ENCODE results near the gene ARL15. TPM values are rescaled to one million over a fixed set of nuclear protein-coding genes. Genes with fewer than 3 reads are reported as not detected.
A peak's percentile ranks its signal among the peaks of the same experiment; 100 is the strongest.
"Not testable (repeated sequence)": the region's sequence is repeated elsewhere in the genome, so short reads cannot be mapped to it uniquely, and the experiment has no call there.

Gene ARL15
- polyA plus RNA-seq, 1 donor, result 24.7 TPM

DNA sequence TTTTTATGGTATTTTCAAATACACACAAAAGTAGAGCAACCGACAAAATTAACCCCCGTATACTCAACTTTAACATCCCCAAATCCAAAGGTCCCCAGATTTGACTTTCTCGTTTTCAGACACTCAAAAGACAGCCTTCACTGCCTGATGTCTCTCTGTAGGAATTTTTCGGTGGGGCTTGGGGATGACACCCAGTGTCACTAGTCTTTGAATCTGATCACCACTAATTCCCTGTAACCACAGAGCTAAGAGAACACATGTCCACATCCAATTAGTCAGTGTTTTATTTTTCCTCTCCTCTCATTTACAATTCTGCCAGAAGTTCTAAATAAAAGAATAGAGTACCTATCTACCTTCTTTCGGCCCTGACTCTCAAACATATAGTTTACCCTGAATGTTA is 324.6 kb downstream of the ARL15 start:
- DNase-seq (ENCODE audit: low read depth), result no peak

DNA sequence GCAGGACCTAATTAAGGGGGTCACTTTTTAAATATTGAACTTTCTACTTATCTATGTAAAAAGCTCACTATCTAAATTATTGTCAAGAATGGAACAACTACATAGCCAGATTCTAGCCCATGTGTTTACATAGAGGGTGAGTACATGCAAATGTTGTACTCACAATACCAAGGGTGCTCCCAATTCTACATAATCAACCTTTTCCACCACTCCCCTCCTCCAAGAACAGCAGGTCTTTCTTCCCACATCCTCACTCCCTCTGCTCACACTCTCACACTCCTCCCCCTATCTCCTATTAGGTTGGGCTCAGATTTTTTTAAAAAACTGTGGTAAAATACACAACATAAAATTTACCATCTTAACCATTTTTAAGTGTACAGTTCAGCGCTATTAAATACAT is 325.4 kb downstream of the ARL15 start:
- DNase-seq (ENCODE audit: low read depth), result no peak

DNA sequence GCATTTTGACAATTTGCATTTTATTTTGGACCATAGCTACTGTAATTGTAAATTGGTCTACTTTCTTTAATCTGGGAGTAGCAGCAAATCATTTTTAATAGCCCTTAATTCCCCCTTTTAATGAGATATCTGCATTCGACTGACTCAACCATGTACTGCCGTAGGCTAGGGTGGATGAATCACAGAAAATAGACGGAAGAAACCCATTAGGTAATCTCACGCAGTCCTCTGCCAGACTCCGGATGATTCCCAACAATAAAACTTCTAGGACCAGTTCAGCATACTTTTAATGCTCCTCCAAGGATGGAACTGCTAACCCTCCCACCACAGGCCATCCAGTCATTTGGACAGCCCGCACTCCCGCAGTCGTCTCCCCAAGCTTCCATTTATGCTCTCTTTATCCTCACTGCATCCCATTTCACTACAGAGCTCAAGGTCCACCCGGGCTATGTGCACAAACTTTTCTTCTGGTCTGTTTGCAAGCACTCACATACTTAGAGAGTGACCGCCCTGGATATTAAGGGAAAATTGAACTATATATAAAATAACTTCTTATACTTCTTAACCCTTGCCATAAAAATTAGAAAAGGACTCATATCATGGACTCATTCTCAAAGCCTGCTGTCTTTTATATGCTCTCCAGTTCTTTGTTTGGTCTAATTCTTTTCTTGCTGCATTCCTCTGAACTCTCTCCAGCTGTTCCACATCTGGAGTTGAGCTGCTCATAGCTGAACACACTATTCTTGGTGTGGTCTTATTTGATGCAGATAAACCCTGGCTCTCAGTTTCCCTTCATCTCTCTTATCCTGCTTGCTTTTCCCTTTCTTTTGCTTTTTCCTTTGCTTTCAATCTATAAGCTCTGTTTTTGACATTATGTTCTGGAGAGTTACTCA is 326.6 kb downstream of the ARL15 start:
- DNase-seq (ENCODE audit: low read depth), result no peak

DNA sequence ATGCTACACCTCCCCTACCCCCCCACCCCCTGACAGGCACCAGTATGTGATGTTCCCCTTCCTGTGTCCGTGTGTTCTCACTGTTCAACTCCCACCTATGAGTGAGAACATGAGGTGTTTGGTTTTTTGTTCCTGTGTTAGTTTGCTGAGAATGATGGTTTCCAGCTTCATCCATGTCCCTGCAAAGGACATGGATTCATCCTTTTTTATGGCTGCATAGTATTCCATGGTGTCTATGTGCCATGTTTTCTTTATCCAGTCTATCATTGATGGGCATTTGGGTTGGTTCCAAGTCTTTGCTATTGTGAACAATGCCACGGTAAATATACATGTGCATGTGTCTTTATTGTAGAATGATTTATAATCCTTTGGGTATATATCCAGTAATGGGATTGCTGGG is 328.1 kb downstream of the ARL15 start:
- DNase-seq (ENCODE audit: low read depth), result not testable (repeated sequence)

GRCh38 chr5:53980061-53980460 is 330.3 kb downstream of the ARL15 start:
- DNase-seq (ENCODE audit: low read depth), result no peak

DNA sequence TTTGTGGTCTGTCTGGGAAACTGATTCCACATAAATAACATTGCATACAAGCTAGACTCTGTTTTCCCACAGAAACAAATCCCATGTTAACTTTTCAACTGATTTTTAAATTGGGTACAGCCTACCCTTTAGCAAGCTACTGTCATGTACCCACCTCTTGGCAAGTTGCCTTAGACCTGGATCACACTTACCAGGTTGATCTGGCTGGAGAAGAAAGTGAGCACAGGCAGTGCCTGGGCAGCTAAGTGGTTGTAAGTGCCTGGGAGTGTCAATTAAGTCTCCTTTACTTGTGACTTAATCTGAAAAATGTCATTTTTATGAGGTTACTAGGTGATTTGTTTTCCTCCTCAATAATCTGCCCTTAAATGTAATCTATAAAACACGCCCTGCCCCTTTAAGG is 336.4 kb downstream of the ARL15 start:
- DNase-seq (ENCODE audit: low read depth), result no peak

DNA sequence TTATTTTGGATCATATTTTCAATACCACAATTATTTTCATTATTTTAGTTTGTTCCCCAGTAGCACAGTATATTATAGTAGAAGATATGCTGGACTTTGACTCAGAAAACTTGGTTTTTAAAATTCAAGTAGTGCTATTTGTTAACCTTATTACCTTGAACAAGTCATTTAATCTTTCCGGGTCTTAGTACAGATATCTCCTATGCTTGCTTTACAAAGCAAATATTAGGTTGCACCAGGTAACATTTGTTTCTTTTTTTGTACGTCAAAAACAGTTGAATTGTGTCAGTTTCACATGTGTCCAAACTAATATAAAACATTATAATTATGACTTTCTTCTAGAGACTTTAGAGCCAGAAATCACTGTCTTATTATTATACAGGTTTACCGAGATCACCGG is 338.1 kb downstream of the ARL15 start:
- no peak for DNase-seq (ENCODE audit: low read depth)

DNA sequence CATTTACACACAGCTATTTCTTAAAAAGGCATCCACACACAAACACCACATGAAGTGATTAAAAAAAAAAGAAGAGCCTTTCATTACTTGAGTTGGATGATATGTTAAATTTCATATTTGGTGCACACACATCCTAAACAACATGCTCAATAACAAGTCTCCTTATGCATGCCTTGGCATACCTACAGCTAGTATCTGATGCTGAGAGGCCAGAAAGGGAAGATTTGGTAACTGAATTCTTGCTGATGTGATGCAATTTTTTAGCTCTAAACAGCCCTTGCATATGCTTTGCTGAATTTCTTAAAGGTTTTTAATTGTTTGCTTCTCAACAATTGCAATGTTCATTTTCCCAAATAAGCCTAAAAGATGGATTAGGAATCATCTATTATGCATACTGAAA is 338.8 kb downstream of the ARL15 start:
- DNase-seq (ENCODE audit: low read depth), result peak; percentile 60

DNA sequence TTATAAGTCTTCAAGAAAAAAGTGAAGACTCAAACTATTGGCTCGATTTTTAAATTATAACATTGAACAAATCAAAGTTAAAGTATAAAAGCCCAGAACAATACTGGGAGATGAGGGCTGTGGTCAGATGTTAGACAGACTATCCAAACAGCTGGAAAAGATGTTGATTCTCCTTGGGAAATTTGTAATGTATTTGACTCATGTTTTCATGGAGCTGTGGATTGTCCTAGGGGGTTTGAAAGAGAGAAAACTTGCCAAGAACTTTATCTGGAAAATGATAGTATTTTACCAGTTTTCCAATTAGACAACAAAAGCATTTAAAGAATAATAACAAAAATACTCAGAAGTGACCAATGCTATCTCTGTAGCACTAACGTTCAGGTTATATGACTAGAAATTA is 339.2 kb downstream of the ARL15 start:
- DNase-seq (ENCODE audit: low read depth), result peak; percentile 71

GRCh38 chr5:53970475-53970874 is 339.9 kb downstream of the ARL15 start:
- no peak for DNase-seq (ENCODE audit: low read depth)

GRCh38 chr5:53969176-53969730 is 341.1 kb downstream of the ARL15 start:
- DNase-seq (ENCODE audit: low read depth), result no peak

DNA sequence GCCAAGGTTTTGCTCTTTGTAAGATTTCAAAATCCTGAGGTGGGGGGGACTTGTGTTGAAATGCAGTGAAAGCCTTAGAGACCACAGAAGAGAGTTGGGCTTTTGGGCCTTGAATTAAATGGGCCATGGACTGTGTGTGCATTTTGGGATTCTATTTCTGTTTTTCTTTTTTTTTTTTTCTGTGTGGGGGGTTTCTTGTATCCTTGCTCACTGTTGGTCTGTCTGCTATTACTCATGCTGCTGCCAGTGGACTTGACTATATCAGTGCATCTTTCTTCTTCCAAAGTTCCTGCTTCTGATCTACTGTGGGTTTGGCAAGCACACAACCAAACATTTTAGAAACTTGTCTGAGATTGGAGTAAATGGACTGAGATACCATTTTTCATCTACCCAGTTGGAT is 344.9 kb downstream of the ARL15 start:
- no peak for DNase-seq (ENCODE audit: low read depth)

DNA sequence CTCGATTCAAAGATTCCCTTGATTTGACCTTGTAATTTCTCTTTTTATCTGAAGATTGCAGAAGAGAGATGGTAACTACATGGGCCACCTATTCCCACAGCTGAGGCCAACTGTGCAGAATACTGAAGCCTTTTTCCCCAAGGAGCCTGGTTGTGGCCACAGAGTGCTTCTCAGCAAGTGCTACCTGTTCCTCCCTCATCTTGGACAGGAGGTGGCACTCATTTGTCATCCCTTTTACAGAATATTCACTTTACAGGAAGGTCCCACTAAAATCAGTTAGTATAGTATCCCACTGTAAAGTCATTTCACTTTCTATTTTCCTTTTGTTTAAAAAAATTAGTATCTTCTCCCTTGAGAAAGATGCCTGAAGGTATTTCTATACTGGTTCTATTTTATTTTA is 346.4 kb downstream of the ARL15 start:
- DNase-seq (ENCODE audit: low read depth), result no peak

DNA sequence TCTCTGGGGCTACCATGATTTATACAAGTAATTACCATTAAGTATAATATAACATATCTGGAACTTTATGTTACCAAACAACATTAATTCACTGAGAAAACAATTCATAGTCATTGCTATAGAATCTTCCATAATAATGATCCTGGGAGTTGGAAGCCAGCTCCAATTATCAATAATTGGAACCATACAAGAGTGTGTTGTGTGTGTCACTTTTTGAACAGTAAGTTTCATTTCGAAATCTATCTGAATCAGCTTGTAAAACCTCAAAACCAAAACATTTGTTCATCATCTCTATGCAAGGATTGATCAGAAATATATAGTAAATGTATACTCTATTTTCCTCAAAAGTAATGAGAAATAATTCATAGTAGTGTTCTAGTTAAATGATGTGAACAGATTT is 348.1 kb downstream of the ARL15 start:
- DNase-seq (ENCODE audit: low read depth), result no peak

DNA sequence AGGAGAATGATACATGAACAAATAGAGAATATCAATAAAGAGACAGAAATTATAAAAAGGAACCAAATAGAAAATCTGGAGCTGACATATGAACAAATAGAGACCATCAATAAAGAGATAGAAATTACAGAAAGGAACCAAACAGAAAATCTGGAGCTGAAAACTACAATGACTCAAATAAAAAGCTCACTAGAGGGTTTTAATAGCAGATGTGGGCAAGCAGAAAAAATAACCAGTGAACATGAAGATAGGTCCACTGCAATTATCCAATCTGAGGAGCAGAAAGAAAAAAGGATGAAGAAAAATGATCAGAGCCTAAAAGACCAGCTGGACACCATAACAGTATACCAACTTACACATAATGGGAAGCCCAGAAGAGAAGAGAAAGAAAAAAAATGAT is 353.7 kb downstream of the ARL15 start:
- DNase-seq (ENCODE audit: low read depth), result no peak

- no peak for DNase-seq (ENCODE audit: low read depth)
Observed at GRCh38 chr5:53956196-53956595, 354.2 kb downstream of the ARL15 start.

DNA sequence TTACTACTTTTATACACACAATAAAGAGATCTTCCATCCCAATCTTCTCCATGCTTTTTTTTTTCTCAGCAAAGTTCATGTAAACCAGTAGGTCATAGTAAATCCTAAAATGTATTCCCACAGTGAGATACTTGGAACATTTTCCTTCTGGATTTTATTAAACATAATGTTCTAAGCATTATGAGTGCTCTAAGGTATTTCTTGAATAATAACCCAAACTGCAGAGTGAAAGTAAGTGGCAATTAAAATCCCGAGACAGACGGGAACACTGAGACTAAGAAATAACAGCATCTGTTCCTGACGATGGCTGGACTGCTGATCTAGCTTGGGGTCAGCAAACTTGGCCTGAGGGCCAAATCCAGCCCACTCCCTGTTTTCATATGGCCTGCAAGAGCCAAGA is 359.8 kb downstream of the ARL15 start:
- no peak for DNase-seq (ENCODE audit: low read depth)

DNA sequence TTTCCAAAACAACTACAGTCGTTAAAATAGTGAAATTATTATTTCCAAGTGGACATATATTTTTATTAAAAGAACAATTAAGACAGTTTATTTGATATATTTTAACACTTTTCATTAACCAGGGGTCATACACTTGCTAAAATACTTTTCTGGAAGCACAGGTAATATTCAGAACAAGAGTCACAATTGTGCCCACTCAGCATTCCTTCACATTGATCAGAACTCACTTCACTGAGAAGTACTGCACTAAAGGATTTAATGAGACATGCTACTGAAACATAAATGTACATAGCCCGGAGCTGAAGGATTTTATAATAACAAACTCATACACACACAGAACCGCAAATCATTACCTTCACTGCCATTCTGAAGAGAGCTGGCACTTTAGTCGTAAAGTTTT is 361.8 kb downstream of the ARL15 start:
- DNase-seq (ENCODE audit: low read depth), result no peak

DNA sequence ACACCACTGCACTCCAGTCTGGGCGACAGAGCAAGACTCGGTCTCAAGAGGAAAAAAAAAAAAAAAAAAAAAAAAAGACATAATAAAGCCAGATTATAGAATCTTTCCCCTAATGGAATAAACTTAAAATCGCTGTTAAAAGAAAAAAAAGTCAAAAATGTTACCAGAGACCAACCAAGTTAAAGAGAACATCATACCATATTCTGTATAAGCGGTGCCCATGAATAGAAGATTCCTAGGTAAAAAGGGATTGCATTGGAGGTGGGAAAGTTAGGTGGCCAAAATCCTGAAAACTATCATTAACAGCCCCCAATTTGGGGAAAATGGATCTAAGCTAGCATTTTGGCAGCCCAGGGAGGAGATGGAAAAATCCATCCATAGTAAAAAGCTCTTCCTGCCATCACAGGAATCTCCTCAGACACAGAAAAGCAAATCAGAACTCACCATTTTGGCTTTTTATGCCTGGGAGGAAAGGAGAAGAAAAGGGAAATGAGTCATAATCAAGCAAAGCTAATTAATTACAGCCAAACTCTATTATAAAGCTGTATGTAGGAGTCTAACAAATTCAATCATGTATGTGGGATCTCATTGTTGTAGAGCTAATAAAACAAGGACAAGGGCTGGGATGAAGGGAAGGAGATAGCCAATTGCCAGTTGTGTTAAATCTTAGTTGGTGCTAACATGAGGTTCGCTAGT is 363.8 kb downstream of the ARL15 start:
- no peak for DNase-seq (ENCODE audit: low read depth)

DNA sequence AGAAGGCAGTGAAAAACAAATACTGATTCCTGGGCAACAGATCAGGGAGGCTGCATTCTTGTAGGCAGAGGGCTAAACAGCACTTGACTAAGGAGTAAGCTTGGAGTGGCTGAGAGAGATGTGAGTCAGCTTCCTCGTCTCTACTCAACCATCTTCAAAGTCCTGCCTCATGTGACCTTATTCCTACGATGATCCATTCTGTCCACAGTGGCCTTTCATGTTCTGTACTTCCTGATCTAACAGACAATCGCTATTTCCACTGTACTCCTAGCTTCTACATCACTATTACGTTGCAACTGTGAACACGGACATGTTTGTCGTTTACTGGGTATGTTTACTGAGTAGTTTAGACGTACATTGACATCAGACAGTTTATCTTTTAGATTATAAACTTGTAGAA is 365.4 kb downstream of the ARL15 start:
- no peak for DNase-seq (ENCODE audit: low read depth)

DNA sequence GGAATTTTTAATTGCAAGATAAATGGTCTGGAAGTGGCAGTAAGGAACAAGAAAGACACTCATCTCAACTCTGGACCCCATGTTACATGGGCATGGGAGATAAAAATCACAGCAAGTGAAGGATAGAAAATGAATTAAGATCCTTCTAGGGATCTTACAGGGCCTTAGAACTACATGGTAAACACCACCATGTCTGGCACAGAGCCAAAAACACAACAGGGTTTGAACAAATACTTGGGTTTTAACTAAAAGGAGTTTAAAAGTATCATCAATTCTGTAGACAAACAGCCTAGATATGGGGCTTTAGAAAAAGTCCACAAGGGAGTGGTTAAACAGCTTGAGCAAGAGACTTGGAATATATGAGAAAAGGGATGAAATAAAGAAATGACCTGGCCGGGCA is 366.4 kb downstream of the ARL15 start:
- no peak for DNase-seq (ENCODE audit: low read depth)

- peak; percentile 39 for DNase-seq (ENCODE audit: low read depth)
Observed at GRCh38 chr5:53942724-53943123, 367.6 kb downstream of the ARL15 start.

DNA sequence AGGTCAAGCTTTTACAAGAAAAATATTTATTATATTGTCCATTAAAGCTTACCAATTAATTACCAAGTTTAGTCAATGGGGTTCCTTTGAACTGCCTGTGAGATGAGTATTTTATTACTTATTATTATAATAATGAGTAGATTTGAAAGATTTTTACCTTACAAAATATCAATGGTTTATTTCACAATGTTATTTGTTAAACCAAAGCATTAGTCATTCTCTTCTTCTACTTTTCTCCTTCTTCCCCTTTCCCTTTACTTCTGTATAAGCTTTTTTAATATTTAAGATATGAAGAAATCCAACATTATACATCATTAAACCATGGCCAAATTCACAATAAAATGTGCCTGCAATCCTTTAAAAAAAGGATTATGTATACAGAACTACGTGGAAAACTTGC is 369.5 kb downstream of the ARL15 start:
- DNase-seq (ENCODE audit: low read depth), result no peak
